ENCODE results near the gene TEC. TPM values are rescaled to one million over a fixed set of nuclear protein-coding genes. Genes with fewer than 3 reads are reported as not detected.

Gene TEC
- total RNA-seq, 4 donors from 2014 or later: 0.20 to 1.9 (median 1.1) TPM

- H3K36me3 ChIP-seq: no peaks in the 10 kb centered on the region
- no peaks in the 10 kb centered on the region for H3K4me1 ChIP-seq
- no peaks in the 10 kb centered on the region for H3K9me3 ChIP-seq
- no peaks in the 10 kb centered on the region for H3K27me3 ChIP-seq
- intact Hi-C loops (cut with DNase I; ENCODE audit: low total_unique reads) (no loop called here), in situ Hi-C loops (cut with MboI; ENCODE audit: low sequenced_read_pairs in 4 of 4) (no loop called here)
- H3K4me3 ChIP-seq: no peak overlapping the region
- TF ChIP-seq, protein P1, sequence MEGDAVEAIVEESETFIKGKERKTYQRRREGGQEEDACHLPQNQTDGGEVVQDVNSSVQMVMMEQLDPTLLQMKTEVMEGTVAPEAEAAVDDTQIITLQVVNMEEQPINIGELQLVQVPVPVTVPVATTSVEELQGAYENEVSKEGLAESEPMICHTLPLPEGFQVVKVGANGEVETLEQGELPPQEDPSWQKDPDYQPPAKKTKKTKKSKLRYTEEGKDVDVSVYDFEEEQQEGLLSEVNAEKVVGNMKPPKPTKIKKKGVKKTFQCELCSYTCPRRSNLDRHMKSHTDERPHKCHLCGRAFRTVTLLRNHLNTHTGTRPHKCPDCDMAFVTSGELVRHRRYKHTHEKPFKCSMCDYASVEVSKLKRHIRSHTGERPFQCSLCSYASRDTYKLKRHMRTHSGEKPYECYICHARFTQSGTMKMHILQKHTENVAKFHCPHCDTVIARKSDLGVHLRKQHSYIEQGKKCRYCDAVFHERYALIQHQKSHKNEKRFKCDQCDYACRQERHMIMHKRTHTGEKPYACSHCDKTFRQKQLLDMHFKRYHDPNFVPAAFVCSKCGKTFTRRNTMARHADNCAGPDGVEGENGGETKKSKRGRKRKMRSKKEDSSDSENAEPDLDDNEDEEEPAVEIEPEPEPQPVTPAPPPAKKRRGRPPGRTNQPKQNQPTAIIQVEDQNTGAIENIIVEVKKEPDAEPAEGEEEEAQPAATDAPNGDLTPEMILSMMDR (IDR thresholded peaks at IDR 0.05 in 4 of 5, conservative IDR thresholded peaks at IDR 0.05 in 1 of 5): no peak
- TF ChIP-seq POLR2A (IDR thresholded peaks at IDR 0.05): no peak
- H3K27ac ChIP-seq: no peak overlapping the region
- DNase-seq (no peak), ATAC-seq (no peak)
Measured at GRCh38 chr4:48216563-48216962, 53.1 kb downstream of the TEC start.

GRCh38 chr4:48215977-48216376 lies 53.7 kb downstream of the TEC start:
- H3K4me3 ChIP-seq: no peak overlapping the region
- H3K36me3 ChIP-seq: no peaks in the 10 kb centered on the region
- no peaks in the 10 kb centered on the region for H3K27me3 ChIP-seq
- in situ Hi-C loops (cut with MboI; ENCODE audit: low sequenced_read_pairs in 4 of 4) (no loop called here), intact Hi-C loops (cut with DNase I; ENCODE audit: low total_unique reads) (no loop called here)
- TF ChIP-seq, protein P1 (IDR thresholded peaks at IDR 0.05 in 4 of 5, conservative IDR thresholded peaks at IDR 0.05 in 1 of 5): no peak
- no peak for TF ChIP-seq POLR2A (IDR thresholded peaks at IDR 0.05)
- H3K27ac ChIP-seq: no peak overlapping the region
- DNase-seq (no peak), ATAC-seq (no peak)
- no peaks in the 10 kb centered on the region for H3K4me1 ChIP-seq
- no peaks in the 10 kb centered on the region for H3K9me3 ChIP-seq

- ATAC-seq (no peak), DNase-seq (no peak)
- TF ChIP-seq, protein P1 (IDR thresholded peaks at IDR 0.05 in 4 of 5, conservative IDR thresholded peaks at IDR 0.05 in 1 of 5): no peak
- no peak for TF ChIP-seq POLR2A (IDR thresholded peaks at IDR 0.05)
- H3K27ac ChIP-seq: no peak overlapping the region
- H3K27me3 ChIP-seq: no peaks in the 10 kb centered on the region
- no peaks in the 10 kb centered on the region for H3K9me3 ChIP-seq
- H3K4me3 ChIP-seq: no peak overlapping the region
- H3K4me1 ChIP-seq: no peaks in the 10 kb centered on the region
- intact Hi-C loops (cut with DNase I; ENCODE audit: low total_unique reads) (no loop called here), in situ Hi-C loops (cut with MboI; ENCODE audit: low sequenced_read_pairs in 4 of 4) (no loop called here)
- H3K36me3 ChIP-seq: no peaks in the 10 kb centered on the region
Measured at GRCh38 chr4:48212165-48212564, 57.5 kb downstream of the TEC start.

DNA sequence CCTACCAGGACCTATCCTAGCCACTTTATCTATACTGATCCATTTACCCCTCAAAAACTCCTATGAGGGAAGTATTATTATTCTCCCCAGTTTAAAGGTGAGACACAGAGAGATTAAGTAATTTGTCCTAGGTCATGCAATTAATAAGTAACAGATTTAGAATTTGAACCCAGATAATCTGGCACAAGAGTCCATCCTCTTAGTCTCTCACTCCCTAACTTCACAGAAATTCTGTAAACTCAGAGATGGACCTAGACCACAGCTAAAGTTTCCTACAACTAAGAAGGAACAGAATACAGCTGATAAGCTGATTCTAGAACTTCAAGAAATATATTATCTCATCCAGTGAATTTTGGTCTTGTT lies 58.7 kb downstream of the TEC start:
- no peaks in the 10 kb centered on the region for H3K36me3 ChIP-seq
- no peak for TF ChIP-seq POLR2A (IDR thresholded peaks at IDR 0.05)
- TF ChIP-seq, protein P1 (IDR thresholded peaks at IDR 0.05 in 4 of 5, conservative IDR thresholded peaks at IDR 0.05 in 1 of 5): no peak
- in situ Hi-C loops (cut with MboI; ENCODE audit: low sequenced_read_pairs in 4 of 4): no loop called here
- ATAC-seq (no peak), DNase-seq (no peak)
- H3K4me3 ChIP-seq: no peak overlapping the region
- H3K27me3 ChIP-seq: no peaks in the 10 kb centered on the region
- intact Hi-C loops (cut with DNase I; ENCODE audit: low total_unique reads): no loop called here
- H3K27ac ChIP-seq: no peak overlapping the region
- no peaks in the 10 kb centered on the region for H3K4me1 ChIP-seq
- no peaks in the 10 kb centered on the region for H3K9me3 ChIP-seq

DNA sequence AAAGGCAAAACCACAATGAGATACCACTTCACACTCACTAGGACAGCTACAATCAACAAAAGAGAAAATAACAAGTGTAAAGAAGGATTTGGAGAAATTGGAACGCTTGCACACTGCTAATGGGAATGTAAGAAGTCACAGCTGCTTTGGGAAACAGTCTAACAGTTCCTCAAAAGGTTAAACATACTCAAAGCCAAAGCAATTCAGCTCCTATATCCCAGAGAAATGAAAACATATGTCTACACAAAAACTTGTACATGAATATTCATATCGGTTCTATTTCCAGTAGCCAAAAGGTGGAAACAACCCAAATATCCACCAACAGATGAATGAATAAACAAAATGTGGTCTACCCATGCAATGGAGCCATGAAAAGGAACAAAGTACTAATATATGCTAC lies 64.0 kb downstream of the TEC start:
- Histone ChIP-seq H3K36me3 (no peaks in the 10 kb centered on the region), H3K4me3 (no peak overlapping the region), H3K27me3 (no peaks in the 10 kb centered on the region), H3K9me3 (no peaks in the 10 kb centered on the region), H3K4me1 (no peaks in the 10 kb centered on the region), H3K27ac (no peak overlapping the region)
- TF ChIP-seq, protein P1 (IDR thresholded peaks at IDR 0.05 in 4 of 5, conservative IDR thresholded peaks at IDR 0.05 in 1 of 5): no peak
- no peak for TF ChIP-seq POLR2A (IDR thresholded peaks at IDR 0.05)
- intact Hi-C loops (cut with DNase I; ENCODE audit: low total_unique reads) (no loop called here), in situ Hi-C loops (cut with MboI; ENCODE audit: low sequenced_read_pairs in 4 of 4) (no loop called here)
- DNase-seq (no peak), ATAC-seq (no peak)

Measured in gastrocnemius medialis (tissue), 4 donors.